HG02884 (cell line): ENCODE measurements around the gene DHRS3.
"Not testable (repeated sequence)": the region's sequence is repeated elsewhere in the genome, so short reads cannot be mapped to it uniquely, and the experiment has no call there.

Experiments used
- ATAC-seq: cut with Tn5 transposase; IDR thresholded peaks from one replicate; pipeline ENCODE4 v1.9.1; 2021; ENCODE audit warnings: mild to moderate bottlenecking, moderate library complexity; ENCODE audit not compliant: unreplicated experiment

DHRS3 gene, protein sequence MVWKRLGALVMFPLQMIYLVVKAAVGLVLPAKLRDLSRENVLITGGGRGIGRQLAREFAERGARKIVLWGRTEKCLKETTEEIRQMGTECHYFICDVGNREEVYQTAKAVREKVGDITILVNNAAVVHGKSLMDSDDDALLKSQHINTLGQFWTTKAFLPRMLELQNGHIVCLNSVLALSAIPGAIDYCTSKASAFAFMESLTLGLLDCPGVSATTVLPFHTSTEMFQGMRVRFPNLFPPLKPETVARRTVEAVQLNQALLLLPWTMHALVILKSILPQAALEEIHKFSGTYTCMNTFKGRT

DNA sequence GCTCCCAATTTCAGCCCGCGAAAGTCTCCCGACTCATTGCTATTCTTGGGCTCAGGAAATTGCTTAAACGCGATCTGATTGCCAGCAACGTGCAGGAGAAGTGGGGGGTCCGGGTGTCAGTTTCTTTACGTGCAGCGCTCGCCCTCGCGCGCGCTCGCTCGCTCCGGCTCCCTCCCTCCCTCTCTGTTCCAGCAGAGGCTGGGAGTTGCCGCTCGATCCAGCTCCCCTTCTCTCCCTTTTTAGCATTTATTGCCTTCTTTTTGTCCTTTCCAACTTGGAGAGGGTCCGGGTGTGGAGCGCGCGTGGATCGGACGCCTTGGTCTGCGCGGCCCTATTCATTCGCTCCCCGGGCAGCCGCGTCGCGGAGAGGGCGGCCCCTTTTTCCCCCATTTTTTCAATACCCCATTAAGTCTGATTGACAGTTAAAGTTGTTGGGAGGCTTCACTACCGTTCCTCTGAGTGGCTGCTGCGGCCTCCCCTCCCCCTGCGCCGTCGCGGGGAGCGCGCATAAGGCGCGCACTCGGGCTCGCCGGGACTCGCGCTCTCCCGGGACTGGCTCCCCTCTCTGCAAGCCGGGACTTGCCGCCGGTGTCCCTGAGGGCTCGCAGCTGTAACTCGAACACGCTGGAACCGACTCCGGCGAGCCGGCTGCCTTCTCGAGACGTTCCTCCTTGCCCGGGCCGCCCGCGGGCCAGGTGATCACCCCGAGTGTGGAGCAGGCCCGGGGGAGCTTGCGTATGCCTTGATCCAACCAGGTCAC, at the start of gene DHRS3:
DHRS3 (minus strand) TSS at position 310 of the 760 bp plus-strand sequence. CDS start 862 bp downstream, outside the sequence.
- no peak for ATAC-seq

DNA sequence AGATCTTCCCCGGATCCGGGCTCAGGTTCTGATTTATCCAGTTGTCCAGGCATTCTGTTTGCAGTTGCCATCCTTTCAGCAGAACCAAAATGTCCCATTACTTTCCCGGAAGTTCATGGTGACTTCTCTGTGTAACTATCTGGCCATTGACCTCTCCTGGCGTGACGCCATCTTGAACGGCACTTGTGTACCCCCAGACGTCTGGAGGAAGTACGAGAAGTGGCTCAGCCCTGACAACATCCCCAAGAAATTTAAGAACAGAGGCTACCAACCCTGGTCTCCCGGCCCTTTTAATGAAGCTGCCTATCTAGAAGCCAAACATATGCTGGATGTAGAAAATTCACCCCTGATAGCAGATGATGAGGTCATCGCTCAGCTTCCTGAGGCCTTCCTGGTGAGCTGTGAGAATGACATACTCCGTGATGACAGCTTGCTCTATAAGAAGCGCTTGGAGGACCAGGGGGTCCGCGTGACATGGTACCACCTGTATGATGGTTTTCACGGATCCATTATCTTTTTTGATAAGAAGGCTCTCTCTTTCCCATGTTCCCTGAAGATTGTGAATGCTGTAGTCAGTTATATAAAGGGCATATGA, 48.2 kb upstream of the DHRS3 start:
- no peak for ATAC-seq

- no peak for ATAC-seq
Observed at GRCh38 chr1:12665511-12665910, 47.5 kb upstream of the DHRS3 start.

DNA sequence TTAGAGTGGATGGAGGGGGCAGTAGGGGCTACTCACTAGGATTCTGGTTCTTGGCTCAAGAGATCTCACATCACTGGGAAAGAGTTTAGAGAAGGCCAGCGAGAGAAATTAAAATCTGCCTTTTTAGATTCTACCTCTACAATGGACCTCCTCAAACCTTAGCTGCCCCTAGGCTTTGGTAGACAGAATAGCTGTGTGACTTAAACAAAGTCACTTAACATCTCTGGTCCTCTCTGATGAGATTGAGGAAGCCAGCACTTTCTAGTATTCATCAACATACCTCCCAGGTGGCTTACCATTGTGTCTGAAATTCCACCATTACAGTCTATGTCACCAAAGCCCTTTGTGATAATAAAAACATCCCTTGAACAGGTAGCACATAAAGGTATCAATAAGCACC, 44.5 kb upstream of the DHRS3 start:
- no peak for ATAC-seq

DNA sequence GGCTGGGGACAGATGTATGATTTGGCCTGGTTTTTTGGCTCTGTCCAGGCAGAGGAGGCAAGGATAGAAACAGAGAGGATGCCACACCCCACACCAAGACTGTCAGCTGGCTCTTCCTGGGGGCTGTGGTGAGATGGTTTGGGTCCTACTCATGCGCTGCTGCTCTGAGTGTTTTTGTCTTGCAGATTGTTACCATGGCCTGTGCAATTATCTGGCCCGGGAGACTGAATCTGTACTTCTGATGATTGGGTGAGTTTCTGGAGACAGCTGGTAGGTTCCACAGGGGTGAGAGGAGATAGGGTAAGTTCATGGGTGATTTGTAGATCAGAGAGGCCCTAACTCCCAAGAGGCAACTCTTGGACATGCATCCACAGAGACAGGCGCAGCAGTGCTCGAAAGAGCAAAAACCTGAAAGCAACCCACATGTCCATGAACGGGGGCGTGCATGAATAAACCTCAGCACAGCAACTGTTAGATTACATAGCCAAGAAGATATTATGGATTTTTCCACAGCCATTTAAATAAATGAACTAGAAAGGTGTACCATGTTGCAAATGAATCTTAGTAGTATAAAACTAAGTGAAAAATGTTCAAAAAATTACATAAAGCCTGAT, 43.7 kb upstream of the DHRS3 start:
- ATAC-seq: no peak

DNA sequence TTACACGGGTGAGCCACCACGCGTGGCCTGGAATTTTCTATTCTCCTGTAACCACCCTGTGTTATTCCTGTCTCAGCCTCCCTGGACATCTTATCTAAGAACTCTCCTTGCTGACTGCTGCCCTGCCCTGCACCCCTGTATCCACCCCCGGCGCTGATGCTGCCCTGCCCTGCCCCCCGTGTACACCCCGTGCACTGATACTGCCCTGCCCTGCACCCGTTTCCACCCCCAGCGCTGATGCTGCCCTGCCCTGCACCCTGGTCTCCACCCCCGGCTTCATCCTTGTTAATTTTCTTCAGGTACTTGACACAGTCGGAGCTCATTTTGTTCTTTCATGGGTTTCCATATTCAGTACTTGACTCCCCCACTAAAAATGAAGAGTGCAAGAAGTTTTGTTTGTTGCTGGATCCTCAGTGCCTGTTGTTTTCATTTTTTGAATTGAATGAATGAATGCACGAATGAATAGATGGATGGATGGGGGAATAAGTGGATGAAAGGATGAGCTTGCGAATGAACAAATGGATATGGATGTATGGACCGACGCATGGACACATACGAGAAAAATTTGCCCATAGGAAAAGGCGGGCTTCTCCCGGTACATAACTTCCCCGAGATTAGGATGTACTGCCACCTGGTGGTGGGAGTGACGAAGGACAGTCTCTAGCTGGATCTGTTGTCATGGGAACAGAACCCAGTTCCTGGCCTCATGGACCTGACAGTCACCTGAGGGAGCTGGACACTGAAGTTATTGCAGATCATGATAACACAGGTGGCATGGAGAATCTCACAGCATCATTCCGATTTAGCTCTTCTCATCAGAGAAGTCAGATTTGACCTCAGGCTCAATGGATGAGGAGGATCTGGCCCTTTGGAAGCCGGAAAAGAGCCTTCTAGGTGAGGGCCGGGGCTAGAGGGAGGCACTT, 40.8 kb upstream of the DHRS3 start:
- no peak for ATAC-seq

GRCh38 chr1:12657885-12658512, 40.0 kb upstream of the DHRS3 start:
- ATAC-seq: not testable (repeated sequence)

DNA sequence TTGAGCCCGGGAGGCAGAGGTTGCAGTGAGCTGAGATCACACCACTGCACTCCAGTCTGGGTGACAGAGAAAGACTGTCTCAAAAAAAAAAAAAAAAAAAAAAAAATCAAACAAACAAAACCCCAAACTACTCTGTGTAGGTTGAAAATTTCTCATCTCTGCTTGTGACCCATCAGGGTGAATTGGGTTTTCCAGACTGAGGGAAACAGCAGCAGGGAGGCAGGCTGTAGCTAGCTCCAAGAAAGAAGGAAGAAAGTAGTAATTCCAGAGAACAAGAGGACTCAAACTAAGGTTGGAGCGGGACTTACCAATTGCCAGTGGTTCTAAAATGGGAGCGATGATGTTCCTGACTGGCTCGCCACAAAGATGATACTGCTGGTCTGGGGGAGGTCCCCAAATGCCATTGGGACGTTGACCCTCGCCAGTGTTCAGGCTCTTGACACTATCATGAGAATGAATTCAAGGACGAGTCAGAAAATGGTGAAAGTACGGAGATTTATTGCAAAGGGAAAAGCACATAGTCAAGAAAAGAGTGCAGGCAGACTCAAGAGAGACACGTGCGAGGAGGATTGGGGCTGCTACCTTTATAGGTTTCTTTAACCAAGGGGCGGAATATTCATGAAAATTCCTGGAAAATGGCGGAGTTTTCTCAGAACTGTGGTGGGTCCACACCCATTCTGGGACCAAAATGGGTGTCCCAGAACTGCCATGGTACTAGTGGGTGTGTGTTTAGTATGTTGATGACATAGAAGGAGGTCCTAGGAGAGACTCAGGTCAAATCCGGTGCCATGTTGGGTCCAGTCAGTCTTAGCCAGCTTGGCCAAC, 39.3 kb upstream of the DHRS3 start:
- no peak for ATAC-seq

DNA sequence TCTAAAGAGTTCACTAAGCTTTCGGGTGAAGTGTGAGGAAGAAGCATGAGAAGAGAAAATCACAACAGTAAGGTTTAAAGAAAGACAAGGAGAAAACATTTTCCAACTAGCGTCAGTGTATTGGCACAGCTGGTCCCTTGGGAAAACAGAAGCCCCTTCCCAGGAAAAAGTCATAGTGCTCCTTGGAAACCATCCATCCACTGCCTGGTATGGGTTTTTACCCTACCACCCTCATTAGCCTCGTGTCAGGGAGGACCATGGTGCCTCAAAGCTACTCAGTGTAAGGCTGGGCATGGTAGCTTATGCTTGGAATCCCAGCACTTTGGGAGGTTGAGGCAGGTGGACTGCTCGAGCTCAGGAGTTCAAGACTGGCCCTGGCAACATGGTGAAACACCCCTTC, 38.6 kb upstream of the DHRS3 start:
- ATAC-seq: no peak

DNA sequence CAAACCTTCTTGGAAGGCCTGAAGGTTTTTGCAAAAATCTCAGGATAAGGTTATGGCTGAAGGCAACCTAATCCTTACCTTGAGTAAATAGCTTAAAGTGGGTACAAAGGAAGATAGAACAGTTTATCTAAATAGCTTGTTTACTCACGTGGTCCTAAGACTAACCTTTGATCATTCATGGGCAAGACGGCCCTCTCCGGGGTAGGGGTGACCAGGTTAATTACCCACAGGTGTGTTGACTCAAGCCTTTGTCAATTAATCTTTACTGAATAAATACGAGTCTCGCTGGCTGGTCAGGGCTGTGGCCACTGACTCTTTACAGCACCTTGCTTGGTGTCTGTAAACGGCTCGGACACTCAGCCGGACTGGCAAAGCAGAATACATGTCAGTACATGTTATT, 36.6 kb upstream of the DHRS3 start:
- no peak for ATAC-seq

GRCh38 chr1:12654004-12654567, 36.1 kb upstream of the DHRS3 start:
- ATAC-seq: no peak

DNA sequence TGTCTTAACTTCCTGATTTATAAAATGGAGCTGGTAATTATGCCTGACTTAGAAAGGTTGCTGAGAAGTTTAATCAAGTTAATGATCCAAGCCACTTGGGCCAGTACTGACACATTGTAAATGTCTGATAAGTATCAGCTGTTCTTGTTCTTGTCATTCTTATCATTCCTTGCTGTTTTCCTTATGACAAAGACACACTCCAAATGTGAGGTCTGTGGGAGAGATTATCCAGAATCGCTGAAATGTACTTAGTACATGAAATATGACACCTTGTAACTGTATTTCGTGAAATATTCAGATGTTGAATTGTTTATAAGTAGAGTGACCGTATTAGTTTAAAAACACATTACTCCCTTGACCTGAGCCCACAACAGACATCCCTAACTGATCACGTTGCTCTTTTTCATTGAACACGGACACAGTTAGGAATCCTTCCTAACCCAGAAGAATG, 32.0 kb upstream of the DHRS3 start:
- ATAC-seq: no peak

GRCh38 chr1:12648741-12649140, 30.7 kb upstream of the DHRS3 start:
- no peak for ATAC-seq

- not testable (repeated sequence) for ATAC-seq
Observed at GRCh38 chr1:12645401-12645800, 27.4 kb upstream of the DHRS3 start.

- no peak for ATAC-seq
Observed at GRCh38 chr1:12644829-12645228, 26.8 kb upstream of the DHRS3 start.

DNA sequence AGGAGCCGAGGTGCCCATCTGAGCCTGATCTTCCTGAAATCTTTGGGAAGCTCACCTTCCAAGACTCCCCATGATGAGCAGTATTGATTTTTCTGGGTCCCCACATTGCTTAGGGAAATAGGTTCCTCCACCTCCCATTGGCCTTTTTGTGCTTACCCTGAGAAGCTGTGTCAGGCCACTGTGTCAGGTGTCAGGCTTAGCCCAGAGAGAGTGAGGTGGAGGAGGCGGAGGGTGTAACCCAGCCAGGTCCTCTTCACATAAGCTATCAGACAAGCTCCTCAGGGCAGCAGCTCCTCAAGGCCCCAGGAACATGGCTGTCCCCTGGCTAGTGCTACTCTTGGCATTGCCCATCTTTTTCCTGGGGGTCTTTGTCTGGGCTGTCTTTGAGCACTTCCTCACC, 26.2 kb upstream of the DHRS3 start:
- ATAC-seq: no peak

- ATAC-seq: no peak
Observed at GRCh38 chr1:12643785-12644184, 25.8 kb upstream of the DHRS3 start, which contains the start of gene AADACL4. AADACL4 (plus strand) TSS chr1:12644085; CDS start chr1:12644547, 462 bp downstream.

DNA sequence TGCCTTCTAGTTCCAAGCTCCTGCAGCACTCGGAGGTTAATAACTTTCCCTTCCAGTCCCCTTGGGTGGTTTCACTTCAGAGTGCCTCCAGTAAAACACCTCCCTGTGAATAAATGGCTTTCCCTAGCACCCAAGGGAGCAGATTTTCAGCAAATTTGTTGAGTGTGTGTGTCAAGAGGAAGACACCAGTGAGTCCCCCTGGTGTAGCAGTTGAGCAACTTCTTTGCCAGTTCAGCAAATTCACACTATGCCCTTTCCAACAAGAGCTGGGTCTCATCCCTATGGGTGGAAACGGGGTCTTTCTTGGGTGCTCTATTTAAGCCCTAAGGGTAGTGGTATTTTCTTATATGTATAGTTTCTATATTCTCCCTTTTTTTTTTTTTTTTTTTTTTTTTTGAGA, 25.1 kb upstream of the DHRS3 start:
- ATAC-seq: no peak

- no peak for ATAC-seq
Observed at GRCh38 chr1:12640958-12641272, 22.9 kb upstream of the DHRS3 start.
